SK-N-SH treated with all-trans-retinoic acid at 6 μM for 48 hours (cell line): ENCODE results near the gene CWF19L2.

Experiments used
- ARNTL ChIP-seq: fragments of 450-650 bp; formaldehyde crosslinking; IDR thresholded peaks from 2 replicates; pipeline ENCODE4 v1.5.0; 2020; ENCODE audit warnings: low read depth, mild to moderate bottlenecking, moderate library complexity, borderline replicate concordance
- BACH2 ChIP-seq: fragments of 250-450 bp; sonication (Bioruptor Pico); IDR thresholded peaks from 2 replicates; pipeline ENCODE4 v1.9.0; 2021; ENCODE audit warnings: mild to moderate bottlenecking, borderline replicate concordance
- CSRNP3 ChIP-seq: fragments of 250-450 bp; sonication (Bioruptor Pico); IDR thresholded peaks from 2 replicates; pipeline ENCODE4 v1.5.1; 2021; ENCODE audit warnings: mild to moderate bottlenecking, moderate library complexity
- GLIS3 ChIP-seq: fragments of 250-450 bp; sonication (Bioruptor Pico); IDR thresholded peaks from 2 replicates; pipeline ENCODE4 v1.5.0; 2020; ENCODE audit warnings: mild to moderate bottlenecking, moderate library complexity
- ISL1 ChIP-seq: fragments of 250-450 bp; sonication (Bioruptor Pico); IDR thresholded peaks from 2 replicates; pipeline ENCODE4 v2.1.2; 2022; ENCODE audit warnings: mild to moderate bottlenecking, moderate library complexity
- PPARA ChIP-seq: fragments of 250-450 bp; sonication (Bioruptor Pico); IDR thresholded peaks from 2 replicates; pipeline ENCODE4 v1.5.0; 2020; ENCODE audit warnings: mild to moderate bottlenecking, borderline replicate concordance
- RARB ChIP-seq: fragments of 250-450 bp; sonication (Bioruptor Pico); IDR thresholded peaks from 2 replicates; pipeline ENCODE4 v1.8.0; 2021; ENCODE audit warnings: mild to moderate bottlenecking, moderate library complexity
- TCF4 ChIP-seq: fragments of 250-450 bp; sonication (Bioruptor Pico); IDR thresholded peaks from 2 replicates; pipeline ENCODE4 v1.8.0; 2021; ENCODE audit warnings: mild to moderate bottlenecking, moderate library complexity, borderline replicate concordance
- ZC3H10 ChIP-seq: fragments of 250-450 bp; sonication (Bioruptor Pico); IDR thresholded peaks from 2 replicates; pipeline ENCODE4 v1.5.1; 2021; ENCODE audit warnings: mild to moderate bottlenecking, moderate library complexity
- ZFP3 ChIP-seq: fragments of 250-450 bp; sonication (Bioruptor Pico); IDR thresholded peaks from 2 replicates; pipeline ENCODE4 v1.5.0; 2020; ENCODE audit warnings: mild to moderate bottlenecking, moderate library complexity
- ZFP30 ChIP-seq: fragments of 450-650 bp; formaldehyde crosslinking; IDR thresholded peaks from 2 replicates; pipeline ENCODE4 v1.5.0; 2022; ENCODE audit warnings: mild to moderate bottlenecking, moderate library complexity
- TF ChIP-seq, protein P1 (sequence below): fragments of 250-450 bp; sonication (Bioruptor Pico); IDR thresholded peaks from 2 replicates; pipeline ENCODE4 v1.8.0; 2020; ENCODE audit warnings: mild to moderate bottlenecking, moderate library complexity, borderline replicate concordance
- TF ChIP-seq, protein P2 (sequence below): fragments of 250-450 bp; sonication (Bioruptor Pico); IDR thresholded peaks from 2 replicates; pipeline ENCODE4 v1.5.1; 2020; ENCODE audit warnings: low read depth, mild to moderate bottlenecking, moderate library complexity

DNA sequence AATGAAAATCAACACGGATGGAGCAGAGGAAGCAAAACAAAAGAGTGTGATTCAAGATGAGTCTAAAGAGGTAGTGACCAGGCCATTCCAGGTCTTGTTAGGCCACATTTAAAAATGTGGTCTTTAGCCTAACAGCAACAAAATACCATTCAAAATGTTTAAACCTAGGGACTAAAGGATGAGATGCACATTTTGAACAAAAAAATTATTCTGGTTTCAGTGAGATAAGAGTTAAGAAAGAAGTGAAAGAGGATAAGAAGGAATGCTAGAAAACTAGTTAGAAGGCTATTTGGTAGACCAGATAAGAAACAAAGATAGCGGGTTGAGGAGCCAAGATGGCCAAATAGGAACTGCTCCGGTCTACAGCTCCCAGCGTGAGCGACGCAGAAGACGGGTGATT lies 85.2 kb downstream of the CWF19L2 start:
- TF ChIP-seq ZFP30 (no peak), BACH2 (CRISPR knock-in tag) (no peak), CSRNP3 (CRISPR knock-in tag) (no peak), PPARA (CRISPR knock-in tag) (no peak), ARNTL (CRISPR knock-in tag) (no peak), ZC3H10 (CRISPR knock-in tag) (no peak), ISL1 (no peak), RARB (CRISPR knock-in tag) (no peak), GLIS3 (CRISPR knock-in tag) (no peak), TCF4 (CRISPR knock-in tag) (no peak), ZFP3 (no peak)
- TF ChIP-seq, protein P1, sequence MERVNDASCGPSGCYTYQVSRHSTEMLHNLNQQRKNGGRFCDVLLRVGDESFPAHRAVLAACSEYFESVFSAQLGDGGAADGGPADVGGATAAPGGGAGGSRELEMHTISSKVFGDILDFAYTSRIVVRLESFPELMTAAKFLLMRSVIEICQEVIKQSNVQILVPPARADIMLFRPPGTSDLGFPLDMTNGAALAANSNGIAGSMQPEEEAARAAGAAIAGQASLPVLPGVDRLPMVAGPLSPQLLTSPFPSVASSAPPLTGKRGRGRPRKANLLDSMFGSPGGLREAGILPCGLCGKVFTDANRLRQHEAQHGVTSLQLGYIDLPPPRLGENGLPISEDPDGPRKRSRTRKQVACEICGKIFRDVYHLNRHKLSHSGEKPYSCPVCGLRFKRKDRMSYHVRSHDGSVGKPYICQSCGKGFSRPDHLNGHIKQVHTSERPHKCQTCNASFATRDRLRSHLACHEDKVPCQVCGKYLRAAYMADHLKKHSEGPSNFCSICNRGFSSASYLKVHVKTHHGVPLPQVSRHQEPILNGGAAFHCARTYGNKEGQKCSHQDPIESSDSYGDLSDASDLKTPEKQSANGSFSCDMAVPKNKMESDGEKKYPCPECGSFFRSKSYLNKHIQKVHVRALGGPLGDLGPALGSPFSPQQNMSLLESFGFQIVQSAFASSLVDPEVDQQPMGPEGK: no peak
- TF ChIP-seq, protein P2, sequence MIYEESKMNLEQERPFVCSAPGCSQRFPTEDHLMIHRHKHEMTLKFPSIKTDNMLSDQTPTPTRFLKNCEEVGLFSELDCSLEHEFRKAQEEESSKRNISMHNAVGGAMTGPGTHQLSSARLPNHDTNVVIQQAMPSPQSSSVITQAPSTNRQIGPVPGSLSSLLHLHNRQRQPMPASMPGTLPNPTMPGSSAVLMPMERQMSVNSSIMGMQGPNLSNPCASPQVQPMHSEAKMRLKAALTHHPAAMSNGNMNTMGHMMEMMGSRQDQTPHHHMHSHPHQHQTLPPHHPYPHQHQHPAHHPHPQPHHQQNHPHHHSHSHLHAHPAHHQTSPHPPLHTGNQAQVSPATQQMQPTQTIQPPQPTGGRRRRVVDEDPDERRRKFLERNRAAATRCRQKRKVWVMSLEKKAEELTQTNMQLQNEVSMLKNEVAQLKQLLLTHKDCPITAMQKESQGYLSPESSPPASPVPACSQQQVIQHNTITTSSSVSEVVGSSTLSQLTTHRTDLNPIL (CRISPR knock-in tag): no peak
